IPS-NIHi11 (cell line): ENCODE results near the gene ETHE1.
"Not testable (repeated sequence)": the region's sequence is repeated elsewhere in the genome, so short reads cannot be mapped to it uniquely, and the experiment has no call there.

Source experiments
- DNase-seq: peaks from one replicate; pipeline ENCODE4 v3.0.0; 2012; ENCODE audit warnings: mixed read lengths, low spot score

The ETHE1 gene

DNA sequence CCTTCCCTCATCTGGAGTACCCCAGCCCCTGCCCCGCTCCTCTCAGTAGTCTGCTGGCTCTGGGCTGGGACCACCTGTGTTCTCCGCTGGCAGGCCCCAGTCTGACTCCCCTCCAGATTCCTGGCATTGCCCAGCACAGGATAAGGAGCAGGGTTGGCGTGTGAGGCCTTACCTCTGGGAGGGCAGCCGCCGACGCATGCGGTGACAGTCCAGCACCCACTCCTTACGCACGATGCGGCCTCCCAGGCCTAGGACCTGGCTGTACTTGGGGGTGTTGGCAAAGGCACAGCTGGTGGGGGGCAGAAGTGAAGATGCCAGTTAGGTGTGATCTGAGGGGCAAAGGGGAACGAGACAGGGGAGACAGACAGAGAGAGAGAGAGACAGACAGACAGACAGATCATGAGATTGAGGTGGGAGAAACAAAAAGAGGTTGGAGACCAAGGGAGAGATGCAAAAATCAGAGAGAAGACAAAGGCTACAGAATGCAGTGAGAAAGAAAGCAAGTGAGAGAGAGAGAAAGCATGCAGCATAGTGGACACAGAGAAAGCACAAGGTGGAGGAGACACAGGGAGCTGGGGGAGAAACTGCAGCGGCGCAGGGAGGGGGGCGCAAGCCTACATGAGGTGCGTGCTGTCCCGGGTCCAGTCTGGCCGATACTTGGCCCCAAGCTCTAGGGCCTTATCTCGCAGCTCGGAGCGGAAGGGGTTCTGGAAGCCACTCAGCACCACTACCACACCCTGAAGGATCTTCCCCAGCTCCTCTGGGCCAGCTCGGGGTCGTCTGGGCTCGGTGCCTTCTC lies 24.6 kb upstream of the ETHE1 start:
- no peak for DNase-seq

DNA sequence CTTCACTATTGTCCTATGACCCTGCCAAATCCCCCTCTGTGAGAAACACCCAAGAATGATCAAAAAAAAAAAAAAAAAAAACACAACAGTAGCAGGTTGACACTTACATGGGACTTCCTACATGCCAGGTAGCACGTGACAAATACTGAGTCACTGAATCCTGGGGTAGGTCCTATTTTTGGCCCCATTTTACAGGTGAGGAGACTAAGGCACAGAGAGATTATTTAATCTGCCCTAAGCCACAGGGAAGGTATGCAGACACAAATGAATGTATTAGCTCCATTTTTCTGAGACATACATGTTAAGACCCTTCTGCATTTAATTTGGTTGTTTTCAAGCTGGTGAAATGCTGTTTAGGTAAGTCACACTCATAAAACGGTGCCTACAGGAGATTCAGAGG lies 21.7 kb upstream of the ETHE1 start:
- DNase-seq: no peak

DNA sequence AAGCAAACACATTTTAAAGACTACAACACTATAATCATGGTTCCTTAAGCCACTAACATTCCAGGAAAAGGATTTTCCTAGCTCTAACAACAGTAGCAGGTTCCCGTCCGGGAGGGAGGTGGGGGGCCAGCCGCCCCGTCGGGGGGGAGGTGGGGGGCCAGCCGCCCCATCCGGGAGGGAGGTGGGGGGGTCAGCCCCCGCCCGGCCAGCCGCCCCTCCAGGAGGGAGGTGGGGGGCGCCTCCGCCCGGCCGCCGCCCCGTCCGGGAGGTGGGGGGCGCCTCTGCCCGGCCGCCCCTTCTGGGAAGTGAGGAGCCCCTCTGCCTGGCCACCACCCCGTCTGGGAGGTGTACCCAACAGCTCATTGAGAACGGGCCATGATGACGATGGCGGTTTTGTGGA lies 20.9 kb upstream of the ETHE1 start:
- not testable (repeated sequence) for DNase-seq

DNA sequence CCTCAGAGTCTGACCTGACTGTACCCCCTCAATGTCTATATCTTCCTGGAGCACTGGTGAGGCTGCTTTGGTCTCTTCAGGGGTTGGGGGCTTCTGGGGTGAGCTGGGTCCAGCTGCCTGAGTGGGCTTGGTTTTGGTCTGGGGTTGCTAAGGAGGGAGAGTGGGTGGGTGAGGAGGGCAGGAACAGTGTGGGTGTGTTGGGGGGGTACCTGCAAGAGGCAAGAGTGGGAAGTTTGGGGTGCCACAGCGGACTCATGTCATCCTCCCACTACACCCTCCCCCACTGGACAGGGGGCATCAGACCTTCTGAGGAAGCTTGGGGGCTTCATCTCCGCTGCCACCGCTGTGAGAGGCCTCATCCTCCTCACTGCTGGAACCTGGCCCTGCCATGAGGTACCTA lies 19.6 kb upstream of the ETHE1 start:
- DNase-seq: no peak

DNA sequence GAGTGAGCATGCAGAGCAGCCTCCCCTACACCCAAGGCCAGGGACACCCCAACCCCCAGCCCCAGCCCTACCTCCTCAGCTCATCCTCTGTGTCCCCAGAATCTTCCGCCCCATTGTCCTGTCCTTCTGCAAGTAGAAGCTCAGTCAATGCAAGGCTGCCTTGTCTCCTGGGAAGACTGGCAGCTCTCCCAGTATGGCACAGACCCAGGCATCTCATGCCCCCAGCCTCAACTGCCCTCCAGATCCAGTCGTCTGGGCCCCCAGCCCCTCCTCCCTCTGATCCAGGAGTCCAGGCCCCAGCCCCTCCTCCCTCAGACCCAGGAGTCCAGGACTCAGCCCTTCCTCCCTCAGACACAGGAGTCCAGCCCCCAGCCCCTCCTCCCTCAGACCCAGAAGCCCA lies 19.0 kb upstream of the ETHE1 start:
- DNase-seq: no peak

DNA sequence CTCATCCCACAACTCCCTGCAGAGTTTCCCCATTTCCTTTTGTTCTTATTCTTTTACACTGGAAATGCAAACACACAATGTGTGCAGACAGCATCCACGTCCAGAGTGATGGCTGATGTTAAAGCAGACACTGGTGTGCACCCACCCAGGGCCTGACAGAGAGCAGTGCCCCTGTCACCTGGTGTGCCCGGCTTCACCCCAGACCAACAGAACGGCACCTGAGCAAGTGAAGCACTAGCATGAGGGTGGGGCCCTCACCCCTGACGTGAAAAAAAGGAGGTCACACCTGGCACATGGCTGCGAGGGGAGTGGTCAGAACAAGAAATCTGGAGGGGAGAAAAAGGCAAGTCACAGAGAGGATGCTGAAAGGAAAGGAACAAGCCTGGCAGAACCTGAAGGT lies 18.3 kb upstream of the ETHE1 start:
- no peak for DNase-seq

DNA sequence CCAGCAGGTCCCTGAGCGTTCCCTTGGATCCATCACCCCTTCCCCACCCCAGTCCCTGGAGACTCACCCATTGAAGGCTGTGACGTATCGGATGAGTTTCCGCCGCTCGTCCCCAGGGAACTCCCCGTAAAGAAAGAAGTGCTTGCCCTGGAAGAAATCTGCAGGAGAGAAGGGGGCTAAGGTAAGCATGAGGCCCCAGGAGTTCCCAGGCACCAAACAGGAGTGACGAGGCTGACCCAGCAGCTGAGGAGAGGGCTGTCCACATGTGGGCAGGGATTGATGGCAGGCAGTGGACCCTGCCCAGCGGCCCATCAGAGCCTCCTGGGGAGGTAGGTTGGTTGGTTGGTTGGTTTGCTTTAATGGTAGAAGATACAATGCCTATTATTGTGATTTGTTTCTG lies 17.1 kb upstream of the ETHE1 start:
- DNase-seq: no peak

DNA sequence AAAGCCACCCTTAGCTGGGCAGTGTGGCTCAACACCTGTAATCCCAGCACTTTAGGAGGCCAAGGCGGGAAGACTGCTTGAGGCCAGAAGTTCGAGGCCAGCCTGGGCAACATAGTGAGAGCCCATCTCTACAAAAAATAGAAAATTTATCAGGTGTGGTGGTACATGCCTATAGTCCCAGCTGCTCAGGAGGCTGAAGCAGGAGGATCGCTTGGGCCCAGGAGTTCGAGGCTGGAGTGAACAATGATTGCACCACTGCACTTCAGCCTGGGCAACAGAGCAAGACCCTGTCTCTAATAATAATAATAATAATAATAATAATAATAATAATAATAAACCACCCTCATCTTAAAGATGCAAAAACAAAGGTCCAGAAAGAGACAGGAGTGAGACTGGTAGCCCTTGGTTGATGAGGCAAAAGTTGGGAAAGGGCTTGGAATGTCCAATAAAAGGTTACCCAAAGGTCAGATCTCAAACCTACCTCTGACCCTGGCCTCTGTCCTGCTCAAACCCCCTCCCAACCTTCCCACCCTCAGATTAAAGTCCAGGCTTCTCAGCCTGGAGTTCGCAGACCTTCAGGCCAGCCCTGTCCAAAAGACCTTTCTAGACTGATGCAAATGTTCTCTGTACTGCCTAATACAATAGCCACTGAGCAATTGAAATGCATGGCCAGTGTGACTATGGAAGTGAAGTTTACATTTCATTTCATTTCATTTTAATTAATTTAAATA lies 15.1 kb upstream of the ETHE1 start:
- DNase-seq: no peak

DNA sequence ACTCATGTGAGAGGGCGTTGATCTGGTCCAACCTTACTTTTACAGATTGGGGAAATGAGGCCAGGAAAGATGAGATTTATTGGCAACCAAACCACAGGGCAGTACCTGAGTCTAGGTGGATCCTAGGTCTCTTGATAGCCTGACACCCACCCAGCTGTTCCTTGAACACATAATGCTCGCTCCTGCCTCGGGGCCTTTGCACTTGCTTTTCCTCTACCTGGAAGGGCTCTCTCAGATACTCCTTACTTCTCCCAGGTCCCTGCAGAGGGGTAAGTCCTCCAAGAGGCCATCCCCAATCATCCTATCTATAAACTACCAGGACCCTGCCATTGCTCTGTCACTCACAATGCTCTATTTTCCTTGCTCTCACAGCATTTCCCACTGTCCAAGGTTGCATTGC lies 13.4 kb upstream of the ETHE1 start:
- no peak for DNase-seq

DNA sequence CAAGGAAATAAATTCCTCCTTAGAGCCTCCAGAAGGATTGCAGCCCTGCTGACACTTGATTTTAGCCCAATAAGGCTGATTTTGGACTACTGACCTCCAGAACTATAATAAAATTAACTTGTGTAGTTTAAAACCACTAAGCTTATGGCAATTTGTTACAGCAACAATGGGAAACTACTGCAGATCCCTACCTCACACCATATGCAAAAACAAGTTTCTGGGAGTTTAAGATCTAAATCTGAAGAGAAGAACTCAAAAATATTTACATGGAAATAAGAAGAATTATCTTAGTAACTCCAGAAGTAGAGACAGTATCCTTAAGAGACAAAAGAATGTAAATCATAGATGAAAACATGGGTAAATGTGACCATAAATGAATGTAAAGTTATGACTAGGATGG lies 11.9 kb upstream of the ETHE1 start:
- DNase-seq: no peak

DNA sequence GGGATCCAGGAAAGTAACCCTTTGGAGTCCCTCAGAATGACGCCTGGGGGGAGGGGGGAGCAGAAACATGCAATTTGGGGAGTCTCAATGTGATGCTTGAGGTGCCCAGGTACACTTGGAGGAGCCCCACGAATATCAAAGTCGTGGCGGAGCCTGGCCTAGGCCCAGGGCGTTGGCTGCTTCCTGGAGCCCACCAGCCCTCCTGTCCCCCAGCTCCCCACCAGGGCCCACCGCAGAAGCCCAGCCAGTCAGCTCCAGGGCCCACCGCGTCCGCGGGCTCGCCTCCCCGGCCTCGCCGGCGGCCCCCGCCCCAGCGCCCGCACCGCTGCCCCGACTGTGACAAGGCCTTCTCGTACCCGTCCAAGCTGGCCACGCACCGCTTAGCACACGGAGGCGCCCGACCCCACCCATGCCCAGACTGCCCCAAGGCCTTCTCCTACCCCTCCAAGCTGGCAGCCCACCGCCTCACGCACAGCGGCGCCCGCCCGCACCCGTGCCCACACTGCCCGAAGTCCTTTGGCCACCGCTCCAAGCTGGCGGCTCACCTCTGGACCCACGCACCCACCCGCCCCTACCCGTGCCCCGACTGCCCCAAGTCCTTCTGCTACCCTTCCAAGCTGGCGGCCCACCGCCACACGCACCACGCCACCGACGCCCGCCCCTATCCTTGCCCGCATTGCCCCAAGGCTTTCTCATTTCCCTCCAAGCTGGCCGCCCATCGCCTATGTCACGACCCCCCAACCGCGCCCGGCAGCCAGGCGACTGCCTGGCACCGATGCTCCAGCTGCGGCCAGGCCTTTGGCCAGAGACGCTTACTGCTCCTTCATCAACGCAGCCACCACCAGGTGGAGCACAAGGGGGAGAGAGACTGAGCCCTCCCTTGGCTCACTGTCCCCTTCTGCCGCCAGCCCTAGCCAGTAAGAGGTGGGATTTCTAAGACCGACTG lies 8.1 kb upstream of the ETHE1 start:
- peak; percentile 77 for DNase-seq

DNA sequence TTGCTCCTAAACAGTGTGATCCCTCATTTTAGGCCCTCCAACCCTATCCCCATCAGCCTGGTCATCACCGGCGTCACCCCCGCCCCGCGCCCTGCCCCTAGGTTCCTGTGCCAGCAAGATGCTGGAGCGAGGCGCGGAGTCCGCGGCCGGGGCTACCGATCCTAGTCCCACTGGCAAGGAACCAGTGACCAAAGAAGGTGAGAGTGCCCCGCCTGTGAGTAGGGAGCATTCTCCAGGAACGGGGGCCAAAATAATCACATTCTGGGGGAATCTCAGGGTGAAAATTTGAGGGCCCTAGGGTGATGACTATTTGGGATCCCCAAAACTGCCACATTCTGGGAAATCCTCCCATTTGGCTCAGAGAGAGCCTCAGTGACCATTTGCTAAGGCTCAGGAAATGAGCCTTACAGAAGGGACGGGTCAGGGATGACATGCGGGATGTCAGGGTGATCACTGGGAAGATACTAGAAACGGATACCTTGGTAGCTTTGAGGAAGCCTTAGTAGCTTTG lies 7.4 kb upstream of the ETHE1 start:
- no peak for DNase-seq

DNA sequence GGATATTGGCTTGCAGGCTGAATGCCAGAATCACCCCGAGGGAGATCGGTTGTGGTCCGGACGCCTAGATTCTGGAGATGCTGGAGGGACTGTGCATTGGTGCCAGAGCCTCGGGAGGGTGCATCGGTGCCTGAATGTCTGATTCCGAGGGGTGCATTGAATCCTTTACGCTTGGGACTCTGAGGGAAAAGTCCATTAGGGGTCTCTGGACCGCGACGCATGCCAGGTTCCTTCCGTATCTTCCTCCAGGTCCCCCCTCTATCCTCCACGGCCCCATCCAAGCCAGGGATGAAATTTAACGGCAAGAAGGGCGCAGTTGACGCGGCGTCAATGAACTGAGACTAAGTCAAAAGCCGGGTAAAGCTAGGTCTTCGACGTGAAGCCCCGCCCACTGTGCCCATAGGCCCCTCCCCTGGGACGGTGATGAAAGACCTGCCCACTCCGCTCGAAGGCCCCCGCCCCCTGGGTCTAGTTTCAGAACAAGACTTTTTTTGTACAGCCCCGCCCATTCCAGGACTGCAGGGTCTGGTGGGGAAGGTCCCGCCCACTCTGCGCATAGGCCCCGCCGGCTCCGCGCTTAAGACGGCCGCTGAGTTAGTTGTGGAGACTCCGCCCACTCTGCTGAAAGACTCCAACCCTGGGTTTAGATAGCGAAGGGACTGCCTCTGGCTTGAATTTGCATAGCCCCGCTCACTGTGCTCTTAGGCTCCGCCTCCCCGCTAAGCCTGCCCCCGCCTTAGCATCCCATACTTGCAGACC lies 6.7 kb upstream of the ETHE1 start:
- peak; percentile 92 for DNase-seq

DNA sequence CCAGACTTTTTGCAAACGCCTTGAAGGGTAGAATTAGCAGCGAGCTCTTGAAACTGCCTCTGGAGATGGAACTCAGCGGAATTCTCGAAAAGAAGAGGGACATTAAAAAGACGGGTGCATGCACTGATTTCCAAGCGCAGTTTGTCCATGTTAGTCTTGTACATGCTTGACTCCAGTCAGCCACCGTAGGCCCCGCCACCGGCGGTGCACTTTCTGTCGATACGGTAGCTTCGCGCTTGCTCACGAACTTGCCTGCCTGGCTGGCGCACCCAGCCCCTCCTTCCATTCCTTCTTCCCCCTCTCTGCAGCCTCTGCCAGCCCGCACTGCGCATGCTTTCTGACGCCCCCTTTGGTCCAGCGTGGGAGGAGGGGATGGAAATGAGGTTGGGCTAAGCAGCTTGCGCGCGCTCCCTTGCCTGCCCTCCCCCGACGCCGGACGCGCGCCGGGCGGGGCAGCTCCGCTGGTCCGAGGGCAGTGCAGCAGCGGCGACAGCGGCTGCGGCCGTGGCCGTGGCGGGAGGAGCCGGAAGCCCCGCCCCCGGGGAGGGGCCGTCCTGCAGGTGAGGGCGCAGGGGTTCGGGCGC lies 6.1 kb upstream of the ETHE1 start, which contains the start of gene ZNF575:
TSS of gene ZNF575 (plus strand) at position 227 of the 584 bp plus-strand sequence. CDS start 1,235 bp downstream, outside the sequence.
- peak; percentile 89 for DNase-seq

DNA sequence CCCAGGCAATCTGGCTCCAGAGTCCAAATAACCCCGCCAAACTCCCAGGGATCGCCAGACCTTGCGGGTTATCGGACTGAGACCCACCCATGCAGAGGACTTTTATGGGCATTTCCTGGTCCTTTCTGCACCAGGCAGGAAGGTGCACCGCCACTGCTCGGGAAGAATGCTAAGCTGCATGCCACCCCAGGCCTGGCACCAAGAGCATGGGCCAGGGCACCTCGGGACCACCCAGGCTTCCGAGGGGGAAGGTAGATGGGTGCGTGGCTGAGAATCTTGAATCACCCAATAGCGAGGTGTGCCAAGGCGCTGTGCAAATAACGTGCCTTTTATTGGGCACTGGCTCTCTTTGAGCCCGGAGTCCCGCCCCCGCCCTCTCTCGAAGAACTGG lies 5.6 kb upstream of the ETHE1 start:
- no peak for DNase-seq

DNA sequence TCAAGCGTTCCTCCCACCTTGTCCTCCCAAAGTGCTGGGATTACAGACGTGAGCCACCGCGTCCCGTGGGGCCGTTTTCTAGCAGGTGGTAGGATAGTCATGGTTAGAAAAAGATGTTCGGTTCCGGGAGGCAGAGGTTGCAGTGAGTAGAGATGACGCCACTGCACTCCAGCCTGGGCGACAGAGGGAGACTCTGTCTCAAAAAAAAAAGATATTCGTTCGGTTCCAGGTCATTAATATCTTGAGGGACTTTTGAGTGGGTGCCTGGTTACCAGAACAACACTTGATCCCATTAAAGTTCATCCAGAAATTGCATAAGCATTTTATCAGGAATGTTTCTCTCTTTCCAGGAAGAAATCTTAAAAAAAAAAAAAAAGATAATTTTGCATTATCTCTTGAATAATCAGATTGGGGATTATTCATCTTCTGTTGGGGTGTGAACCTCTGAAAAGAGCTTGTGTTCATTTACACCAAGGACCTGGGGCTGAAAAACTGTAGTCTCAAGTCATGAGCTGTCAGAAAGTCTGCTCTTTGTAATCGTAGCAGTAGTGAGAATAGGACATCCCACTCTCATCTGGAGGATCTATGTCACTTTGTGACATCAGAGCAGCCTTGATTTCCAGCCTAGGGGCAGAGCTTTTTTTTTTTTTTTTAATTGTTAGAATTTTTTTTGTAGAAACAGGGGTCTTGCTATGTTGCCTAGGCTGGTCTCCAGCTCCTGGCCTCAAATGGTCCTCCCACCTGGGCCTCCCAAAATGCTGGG lies 1.0 kb upstream of the ETHE1 start:
- DNase-seq: no peak

DNA sequence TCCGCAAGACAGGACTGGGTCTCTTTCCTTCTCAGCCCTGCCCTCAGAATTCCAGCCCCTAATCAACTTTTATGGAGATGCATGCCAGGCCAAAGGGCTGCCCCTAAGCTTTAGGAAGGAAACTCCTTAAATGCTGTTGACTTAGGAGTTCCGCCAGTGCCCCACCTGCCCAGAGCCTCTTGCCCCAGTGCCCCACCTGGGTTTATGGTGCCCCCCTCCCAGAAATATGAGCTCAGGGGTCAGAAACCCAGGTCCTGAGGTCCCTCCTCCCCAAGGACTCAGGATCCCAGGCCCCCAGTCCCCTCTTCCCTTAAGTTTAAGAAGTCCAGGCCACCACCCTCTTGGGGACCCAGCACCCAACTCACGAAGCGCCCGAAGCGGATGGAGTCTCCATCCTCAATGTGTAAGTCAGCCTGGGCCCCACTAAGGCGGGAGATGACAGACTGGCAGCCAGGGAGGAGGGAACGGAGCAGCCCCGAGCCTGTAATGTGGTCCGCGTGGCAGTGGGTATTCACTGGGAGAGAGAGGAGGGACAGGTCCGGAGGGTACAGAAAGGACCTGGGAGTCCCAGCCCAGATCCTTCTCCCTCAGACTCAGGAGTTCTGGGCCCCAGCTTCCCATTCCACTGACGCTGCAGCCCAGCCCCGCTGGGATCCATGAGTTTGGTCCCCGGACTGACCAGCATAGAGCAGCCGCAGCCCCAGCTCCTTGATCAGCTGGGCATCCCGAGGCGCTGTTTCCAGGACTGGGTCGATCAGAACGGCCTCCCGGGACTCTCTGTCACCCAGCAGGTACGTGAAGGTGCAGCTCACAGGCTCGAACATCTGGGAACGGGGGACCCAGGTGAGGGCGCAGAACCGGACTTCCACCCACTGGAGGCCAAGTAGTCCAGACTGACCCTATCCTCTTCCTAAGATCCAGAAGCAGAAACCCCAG lies 897 bp downstream of the ETHE1 start:
- no peak for DNase-seq

DNA sequence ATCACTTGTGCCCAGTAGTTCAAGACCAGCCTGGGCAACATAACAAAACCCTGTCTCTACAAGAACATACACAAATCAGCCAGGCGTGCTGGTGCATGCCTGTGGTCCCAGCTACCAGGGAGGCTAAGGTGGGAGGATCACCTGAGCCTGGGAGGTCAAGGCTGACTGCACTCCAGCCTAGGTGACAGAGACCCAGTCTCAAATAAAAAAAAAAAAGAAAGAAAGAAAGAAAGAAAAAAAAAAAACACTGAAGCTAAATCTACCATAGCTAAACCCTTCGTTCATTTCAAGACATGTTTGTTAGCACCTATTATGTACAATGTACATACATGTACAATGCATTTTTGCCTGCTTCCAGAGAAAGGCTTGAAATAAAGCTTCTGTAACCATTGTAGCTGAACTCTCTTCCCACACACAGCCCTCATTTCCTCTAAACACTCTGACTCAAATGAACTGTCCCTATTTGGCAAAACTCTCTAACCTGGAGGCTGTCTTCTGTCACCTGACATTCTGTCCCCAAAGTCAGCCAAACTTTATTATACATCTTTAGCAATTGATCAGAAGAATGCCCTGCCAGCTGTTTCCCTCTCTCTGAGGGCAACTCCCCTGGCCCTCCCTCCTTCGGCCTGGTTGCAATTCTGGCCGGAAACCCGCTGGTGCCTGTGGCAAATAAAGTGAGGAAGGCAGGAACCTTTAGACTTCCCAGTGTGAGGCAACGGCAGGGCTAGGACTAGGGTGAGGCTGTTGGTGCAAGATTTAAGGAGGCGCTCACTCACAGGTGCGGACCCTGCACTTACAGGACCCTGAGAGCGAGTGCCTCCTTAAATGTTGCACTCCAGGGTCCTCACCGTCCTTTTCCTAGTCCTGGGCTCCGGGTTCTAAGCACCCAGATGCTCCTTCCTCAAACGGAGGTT lies 1.8 kb downstream of the ETHE1 start:
- DNase-seq: peak; percentile 47
